Fibroblast of mammary gland (primary cell): ENCODE data around the gene GLB1L3.

ENCODE experiments used
- DNase-seq: peaks from one replicate; pipeline ENCODE4 v3.0.0-alpha.2; 2010; ENCODE audit warnings: low read depth
- H3K4me3 ChIP-seq: 2 replicates; pipeline ENCODE4 v1.5.1; 2011; ENCODE audit warnings: low read depth, mild to moderate bottlenecking, low read length, moderate library complexity; ENCODE audit not compliant: control insufficient read depth
- TF ChIP-seq, protein P1 (sequence below): conservative IDR thresholded peaks from 2 replicates; pipeline ENCODE4 v1.5.1; 2011; ENCODE audit warnings: low read depth, low read length, inconsistent platforms; ENCODE audit not compliant: control insufficient read depth, insufficient read depth

GLB1L3 gene

GRCh38 chr11:134346976-134347350 is 70.8 kb downstream of the GLB1L3 start:
- DNase-seq: no peak
- TF ChIP-seq, protein P1, sequence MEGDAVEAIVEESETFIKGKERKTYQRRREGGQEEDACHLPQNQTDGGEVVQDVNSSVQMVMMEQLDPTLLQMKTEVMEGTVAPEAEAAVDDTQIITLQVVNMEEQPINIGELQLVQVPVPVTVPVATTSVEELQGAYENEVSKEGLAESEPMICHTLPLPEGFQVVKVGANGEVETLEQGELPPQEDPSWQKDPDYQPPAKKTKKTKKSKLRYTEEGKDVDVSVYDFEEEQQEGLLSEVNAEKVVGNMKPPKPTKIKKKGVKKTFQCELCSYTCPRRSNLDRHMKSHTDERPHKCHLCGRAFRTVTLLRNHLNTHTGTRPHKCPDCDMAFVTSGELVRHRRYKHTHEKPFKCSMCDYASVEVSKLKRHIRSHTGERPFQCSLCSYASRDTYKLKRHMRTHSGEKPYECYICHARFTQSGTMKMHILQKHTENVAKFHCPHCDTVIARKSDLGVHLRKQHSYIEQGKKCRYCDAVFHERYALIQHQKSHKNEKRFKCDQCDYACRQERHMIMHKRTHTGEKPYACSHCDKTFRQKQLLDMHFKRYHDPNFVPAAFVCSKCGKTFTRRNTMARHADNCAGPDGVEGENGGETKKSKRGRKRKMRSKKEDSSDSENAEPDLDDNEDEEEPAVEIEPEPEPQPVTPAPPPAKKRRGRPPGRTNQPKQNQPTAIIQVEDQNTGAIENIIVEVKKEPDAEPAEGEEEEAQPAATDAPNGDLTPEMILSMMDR: no peak
- H3K4me3 ChIP-seq: no peak overlapping the region

- H3K4me3 ChIP-seq: no peak overlapping the region
- TF ChIP-seq, protein P1: no peak
- DNase-seq: no peak
These were observed 71.3 kb downstream of the GLB1L3 start for GRCh38 chr11:134347441-134347840.

DNA sequence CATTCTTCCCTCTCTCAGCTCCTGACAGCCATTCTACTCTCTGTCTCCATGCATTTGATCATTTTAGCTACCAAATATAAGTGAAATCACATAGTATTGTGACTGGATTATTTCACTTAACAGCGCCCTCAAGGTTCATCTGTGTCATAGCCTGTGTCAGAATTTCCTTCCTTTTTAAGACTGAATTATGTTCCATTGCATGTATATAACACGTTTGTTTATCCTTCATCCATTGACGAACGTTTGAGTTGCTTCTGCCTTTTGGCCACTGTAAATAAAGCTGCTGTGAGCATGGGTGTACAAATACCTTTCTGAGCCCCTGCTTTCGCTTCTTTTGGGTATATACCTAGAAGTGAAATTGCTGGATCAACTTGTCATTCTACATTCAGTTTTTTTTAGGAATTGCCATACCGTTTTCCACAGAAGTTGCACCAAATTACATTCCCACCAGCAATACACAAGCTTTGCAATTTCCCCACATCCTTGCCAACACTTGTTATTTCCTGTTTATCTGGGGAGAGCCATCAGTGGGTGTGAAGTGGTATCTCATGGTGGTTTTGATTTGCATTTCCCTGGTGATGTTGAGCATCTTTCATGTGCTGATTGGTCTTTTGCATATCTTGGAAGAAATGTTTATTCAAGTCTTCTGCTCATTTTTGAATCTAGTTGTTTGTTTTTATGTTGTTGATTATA is 73.1 kb downstream of the GLB1L3 start:
- H3K4me3 ChIP-seq: no peak overlapping the region
- TF ChIP-seq, protein P1: no peak
- DNase-seq: no peak

DNA sequence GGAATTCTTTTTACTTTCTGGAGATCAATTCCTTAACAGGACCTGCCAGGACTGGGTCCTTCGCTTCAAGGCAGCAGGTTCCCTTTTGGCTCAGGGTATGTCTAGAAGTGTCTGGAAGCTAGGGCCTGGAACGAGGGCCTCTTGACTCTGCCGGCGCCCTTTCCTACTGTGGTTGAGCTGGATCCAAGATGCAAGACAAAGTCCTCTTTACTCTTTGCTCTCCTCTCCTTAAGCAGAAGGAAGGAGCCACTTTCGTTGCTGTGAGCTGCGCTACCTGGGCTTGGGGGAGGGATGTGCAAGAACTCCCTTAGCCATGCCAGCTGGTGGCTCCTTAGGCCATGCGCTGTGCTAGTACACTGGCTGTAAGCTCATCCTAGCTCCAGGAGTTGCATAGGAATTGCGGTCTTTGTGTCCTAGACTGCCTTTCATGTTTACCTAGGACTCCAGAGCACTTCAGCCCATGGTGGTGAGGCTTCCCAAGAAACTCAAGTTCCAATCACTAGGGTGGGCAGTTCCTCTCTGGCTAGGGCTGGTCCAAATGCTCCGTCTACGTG is 73.7 kb downstream of the GLB1L3 start:
- TF ChIP-seq, protein P1: no peak
- no peak overlapping the region for H3K4me3 ChIP-seq
- DNase-seq: no peak

DNA sequence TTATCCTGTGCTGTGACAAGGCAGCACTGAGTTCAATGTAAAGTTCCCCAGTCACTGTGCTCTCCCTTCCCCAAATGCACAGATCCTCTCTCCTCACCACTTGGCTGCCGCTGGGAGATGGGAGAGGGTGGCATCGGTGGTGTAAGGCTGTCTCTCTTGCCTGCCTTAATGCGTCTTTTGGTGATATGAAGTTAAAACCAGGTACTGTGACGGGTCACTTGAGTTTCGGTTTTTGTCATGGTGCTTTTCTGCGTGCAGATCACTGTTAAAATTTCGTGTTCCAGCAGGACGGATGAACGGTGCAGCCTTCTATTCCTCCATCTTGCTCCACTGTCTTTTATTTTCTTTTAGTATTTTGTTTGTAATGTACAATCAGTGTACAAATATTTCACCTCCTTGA is 74.2 kb downstream of the GLB1L3 start:
- TF ChIP-seq, protein P1: no peak
- no peak overlapping the region for H3K4me3 ChIP-seq
- no peak for DNase-seq

DNA sequence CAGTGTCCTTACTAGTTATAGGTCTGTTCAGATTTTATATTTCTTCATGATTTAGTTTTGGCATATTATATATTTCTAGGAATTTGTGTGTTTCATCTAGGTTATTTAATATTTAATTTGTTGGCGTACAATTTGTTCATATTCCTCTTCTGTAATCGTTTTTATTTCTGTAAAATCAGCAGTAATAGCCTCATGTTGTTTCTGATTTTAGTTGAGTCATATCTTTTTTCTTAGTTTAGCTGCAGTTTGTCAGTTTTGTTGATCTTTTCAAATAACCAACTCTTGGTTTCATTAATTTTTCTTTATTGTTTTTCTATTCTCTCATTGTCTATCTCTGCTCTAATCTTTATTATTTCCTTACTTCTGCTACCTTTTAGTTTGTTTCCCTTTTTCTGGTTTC is 75.9 kb downstream of the GLB1L3 start:
- no peak overlapping the region for H3K4me3 ChIP-seq
- TF ChIP-seq, protein P1: no peak
- no peak for DNase-seq
